Breast epithelium (tissue), 4 donors: ENCODE data around the gene MUC12. TPM values are rescaled to one million over a fixed set of nuclear protein-coding genes. Genes with fewer than 3 reads are reported as not detected.

Source experiments
- DNase-seq, 2 donors: peaks; one replicate each; pipeline ENCODE4 v3.0.0-alpha.2; 2019; ENCODE audit warnings: low spot score in 2 of 2
- H3K27ac ChIP-seq, 2 donors: fragments of 200-600 bp; sonication (generic) in 1 of 2; one replicate each; pipeline ENCODE4 v1.5.1; 2016 to 2019; ENCODE audit warnings: mild to moderate bottlenecking in 1 of 2
- H3K27me3 ChIP-seq, 2 donors: fragments of 200-600 bp; sonication (generic) in 1 of 2; one replicate each; pipeline versions ENCODE4 v1.5.1 to v1.6.0; 2017 to 2019; ENCODE audit warnings: control low read depth in 1 of 2, mild to moderate bottlenecking in 1 of 2
- H3K36me3 ChIP-seq: fragments of 200-600 bp; one replicate; pipeline ENCODE4 v1.5.1; 2019
- H3K4me1 ChIP-seq, 2 donors: fragments of 200-600 bp; sonication (generic); one replicate each; pipeline ENCODE4 v1.5.1; 2016 to 2019; ENCODE audit warnings: control low read depth in 1 of 2
- H3K4me3 ChIP-seq, 3 donors: fragments of 200-600 bp; sonication (generic); 1 replicate in 2 of 3; 2 replicates in 1 of 3; pipeline ENCODE4 v1.5.1; 2016 to 2019; ENCODE audit warnings: mild to moderate bottlenecking in 3 of 3, moderate library complexity in 2 of 3
- H3K9me3 ChIP-seq, 2 donors: fragments of 200-600 bp; sonication (generic) in 1 of 2; one replicate each; pipeline ENCODE4 v1.5.1; 2016 to 2019; ENCODE audit warnings: control low read depth in 1 of 2
- CTCF ChIP-seq, 3 donors: fragments of 450-650 bp; IDR thresholded peaks; one replicate each; pipeline ENCODE4 v1.5.1; 2016 to 2017; ENCODE audit warnings: antibody characterized with exemption in 3 of 3, mild to moderate bottlenecking in 3 of 3, moderate library complexity in 3 of 3
- POLR2A ChIP-seq: fragments of 450-650 bp; IDR thresholded peaks from one replicate; pipeline ENCODE4 v1.6.1; 2016; ENCODE audit warnings: antibody characterized with exemption, mild to moderate bottlenecking, moderate library complexity
- POLR2AphosphoS5 ChIP-seq, 3 donors: sonication (generic); formaldehyde crosslinking; IDR thresholded peaks; one replicate each; pipeline ENCODE4 v1.6.1; 2017; ENCODE audit warnings: antibody characterized with exemption in 3 of 3
- intact Hi-C: fragments of 100-400 bp; cut with DNase I; formaldehyde crosslinking; loops from one replicate; pipeline ENCODE4 v1.15.1; 2023; ENCODE audit warnings: low total_unique reads
- total RNA-seq, 3 donors: library from RNA; depleted of rRNA; stranded (reverse); fragments of >200 nt; gene quantifications; one replicate each; pipeline ENCODE4 v1.1.0, GENCODE V29; 2016

MUC12 gene
- total RNA-seq, 3 donors from 2014 or later = 1.4 to 5.2 TPM; not detected in 1

DNA sequence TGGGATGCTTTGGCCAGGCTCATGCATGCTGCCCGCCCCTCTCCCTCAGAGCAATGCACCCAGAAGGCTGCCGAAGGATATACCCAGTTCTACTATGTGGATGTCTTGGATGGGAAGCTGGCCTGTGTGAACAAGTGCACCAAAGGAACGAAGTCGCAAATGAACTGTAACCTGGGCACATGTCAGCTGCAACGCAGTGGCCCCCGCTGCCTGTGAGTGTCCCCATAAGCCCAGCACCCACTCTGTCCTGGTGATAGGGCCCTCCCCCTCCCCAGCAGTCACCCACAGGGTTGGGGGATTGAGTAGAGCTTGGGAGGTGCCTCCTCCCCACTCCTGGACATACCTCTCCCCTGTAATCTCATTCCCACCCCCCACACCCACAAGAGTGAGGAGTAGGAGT, 43.6 kb downstream of the MUC12 start:
- no peak for DNase-seq
- H3K27me3 ChIP-seq = peaks cover 0 to 31% of the 10 kb centered on the region in 2 donors
- H3K4me3 ChIP-seq = no peak overlapping the region
- no peak for TF ChIP-seq POLR2AphosphoS5 (IDR thresholded peaks at IDR 0.05)
- H3K9me3 ChIP-seq = no peaks in the 10 kb centered on the region
- H3K36me3 ChIP-seq = no peaks in the 10 kb centered on the region
- intact Hi-C loops = no loop called here
- H3K27ac ChIP-seq = no peak overlapping the region
- H3K4me1 ChIP-seq = no peaks in the 10 kb centered on the region

- intact Hi-C loops = no loop called here
- Histone ChIP-seq H3K4me1 (no peaks in the 10 kb centered on the region), H3K9me3 (no peaks in the 10 kb centered on the region), H3K27me3 (peaks cover 0 to 27% of the 10 kb centered on the region in 2 donors), H3K27ac (no peak overlapping the region), H3K36me3 (no peaks in the 10 kb centered on the region), H3K4me3 (no peak overlapping the region)
- DNase-seq = no peak
- TF ChIP-seq POLR2A = no peak
- no peak for TF ChIP-seq POLR2AphosphoS5 (IDR thresholded peaks at IDR 0.05)
- TF ChIP-seq CTCF (IDR thresholded peaks at IDR 0.05) = no peak
These were observed 46.3 kb downstream of the MUC12 start for GRCh38 chr7:101015626-101016025.

DNA sequence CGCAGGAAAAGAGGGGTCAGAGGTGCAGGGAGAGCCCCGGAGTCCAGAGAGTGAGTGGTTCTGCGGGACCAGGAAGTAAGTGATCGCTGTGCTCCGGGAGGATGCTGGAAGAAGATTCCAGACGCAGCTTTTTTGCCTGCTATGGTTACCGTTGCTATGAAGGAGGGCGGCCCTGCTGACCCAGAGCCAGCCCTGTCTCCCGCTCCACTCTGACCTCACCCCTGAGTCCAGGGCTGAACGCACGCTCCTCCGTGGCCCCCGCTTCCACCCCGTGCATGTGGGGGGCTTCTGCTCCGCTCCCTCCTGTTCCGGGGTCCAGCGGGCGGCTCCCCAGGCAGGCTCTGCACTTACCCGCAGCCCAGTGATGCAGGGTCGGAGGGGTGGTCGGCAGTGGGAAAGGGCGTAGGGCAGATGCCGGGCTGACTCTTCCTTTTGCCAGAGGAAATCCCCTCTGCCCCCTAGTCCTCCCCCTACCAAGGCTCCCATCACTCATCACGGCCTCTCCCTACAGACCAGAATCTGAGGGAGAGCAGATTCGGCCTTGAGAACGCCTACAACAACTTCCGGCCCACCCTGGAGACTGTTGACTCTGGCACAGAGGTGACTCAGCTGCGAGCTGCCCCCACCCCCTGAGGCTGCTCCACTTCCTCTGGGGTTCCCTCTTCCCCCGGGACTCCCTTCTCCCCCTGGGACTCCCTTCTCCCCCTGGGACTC, 47.9 kb downstream of the MUC12 start:
- H3K4me3 ChIP-seq = peak overlapping the region; percentile 34 to 63 (median 40)
- no peaks in the 10 kb centered on the region for H3K9me3 ChIP-seq
- H3K4me1 ChIP-seq = no peaks in the 10 kb centered on the region
- intact Hi-C loops = no loop called here
- H3K36me3 ChIP-seq = no peaks in the 10 kb centered on the region
- H3K27me3 ChIP-seq = peaks cover 0 to 28% of the 10 kb centered on the region in 2 donors
- TF ChIP-seq CTCF (IDR thresholded peaks at IDR 0.05) (no peak), POLR2AphosphoS5 (IDR thresholded peaks at IDR 0.05) (no peak), POLR2A (no peak)
- peak overlapping the region in 1 of 2 donors; percentile 69 for H3K27ac ChIP-seq
- DNase-seq = no peak

- H3K9me3 ChIP-seq = no peaks in the 10 kb centered on the region
- no peak overlapping the region for H3K27ac ChIP-seq
- no peak for DNase-seq
- no peak overlapping the region for H3K4me3 ChIP-seq
- TF ChIP-seq POLR2A (no peak), POLR2AphosphoS5 (IDR thresholded peaks at IDR 0.05) (no peak), CTCF (IDR thresholded peaks at IDR 0.05) (no peak)
- intact Hi-C loops = no loop called here
- H3K4me1 ChIP-seq = no peaks in the 10 kb centered on the region
- H3K36me3 ChIP-seq = no peaks in the 10 kb centered on the region
- H3K27me3 ChIP-seq = peaks cover 0 to 28% of the 10 kb centered on the region in 2 donors
These were observed 49.2 kb downstream of the MUC12 start for GRCh38 chr7:101018271-101019167.

GRCh38 chr7:101020444-101020843, 51.1 kb downstream of the MUC12 start:
- no peak for DNase-seq
- no peaks in the 10 kb centered on the region for H3K4me1 ChIP-seq
- H3K9me3 ChIP-seq = no peaks in the 10 kb centered on the region
- TF ChIP-seq CTCF (IDR thresholded peaks at IDR 0.05) (no peak), POLR2AphosphoS5 (IDR thresholded peaks at IDR 0.05) (no peak), POLR2A (no peak)
- no peak overlapping the region for H3K4me3 ChIP-seq
- H3K27me3 ChIP-seq = peaks cover 0 to 23% of the 10 kb centered on the region in 2 donors
- H3K27ac ChIP-seq = no peak overlapping the region
- intact Hi-C loops = no loop called here
- no peaks in the 10 kb centered on the region for H3K36me3 ChIP-seq
